IMR-90 (cell line): ENCODE results near the gene DPP6. TPM values are rescaled to one million over a fixed set of nuclear protein-coding genes. Genes with fewer than 3 reads are reported as not detected.

Experiments used
- ATAC-seq: fragments of 200-7000 bp; cut with Tn5 transposase; 2 replicates; pipeline ENCODE4 v1.9.1; 2020; ENCODE audit warnings: low read depth, mild to moderate bottlenecking, moderate library complexity
- BruUV-seq: library from RNA; stranded (reverse); fragments of 400-500 nt; replicated peaks from 2 replicates; lab custom pipeline; 2021; lab: Mats Ljungman, UMichigan
- CTCF ChIA-PET: fragments of 300-600 bp; formaldehyde crosslinking; extraction: SDS; loops from one replicate; lab custom pipeline; 2021; ENCODE audit warnings: antibody characterized with exemption; lab: Yijun Ruan, JAX
- POLR2A ChIA-PET: fragments of 300-600 bp; sonication (Branson Sonifier 250); formaldehyde crosslinking; loops from one replicate; lab custom pipeline; 2022; ENCODE audit warnings: antibody characterized with exemption; ENCODE audit not compliant: unreplicated experiment; lab: Charles Lee
- DNase-seq: peaks from one replicate; pipeline ENCODE4 v3.0.0; 2013
- H2AFZ ChIP-seq: replicated peaks from 2 replicates; pipeline ENCODE3; 2013; ENCODE audit warnings: low read length, mild to moderate bottlenecking; ENCODE audit not compliant: poor library complexity
- H2AK5ac ChIP-seq: 2 replicates; pipeline ENCODE4 v1.6.1; 2013; ENCODE audit warnings: low read depth, low read length, inconsistent platforms
- H2AK9ac ChIP-seq: replicated peaks from 2 replicates; pipeline ENCODE3; 2013; ENCODE audit warnings: mild to moderate bottlenecking, low read depth, low read length, moderate library complexity; ENCODE audit not compliant: poor library complexity
- H2BK120ac ChIP-seq: 2 replicates; pipeline ENCODE4 v1.6.1; 2013; ENCODE audit warnings: low read depth, low read length, inconsistent platforms
- H2BK15ac ChIP-seq: 3 replicates; pipeline ENCODE4 v1.6.1; 2013; ENCODE audit warnings: low read depth, low read length, inconsistent platforms
- H2BK20ac ChIP-seq: 2 replicates; pipeline ENCODE4 v1.6.1; 2013; ENCODE audit warnings: low read depth, mild to moderate bottlenecking, inconsistent platforms, low read length, moderate library complexity
- H2BK5ac ChIP-seq: 2 replicates; pipeline ENCODE4 v1.6.1; 2013; ENCODE audit warnings: mild to moderate bottlenecking, low read depth, low read length, inconsistent platforms; ENCODE audit not compliant: poor library complexity, severe bottlenecking
- H3K14ac ChIP-seq: replicated peaks from 2 replicates; pipeline ENCODE4 v1.6.1; 2013; ENCODE audit warnings: low read depth, low read length, inconsistent platforms
- H3K18ac ChIP-seq: 2 replicates; pipeline ENCODE4 v1.6.1; 2013; ENCODE audit warnings: low read depth, low read length, control low read depth
- H3K23ac ChIP-seq: 2 replicates; pipeline ENCODE4 v1.6.1; 2013; ENCODE audit warnings: low read depth, low read length, inconsistent platforms
- H3K27ac ChIP-seq: 2 replicates; pipeline ENCODE4 v1.5.1; 2013; ENCODE audit warnings: mild to moderate bottlenecking, control low read depth, low read length; ENCODE audit not compliant: insufficient read depth
- H3K27me3 ChIP-seq: 2 replicates; pipeline ENCODE4 v1.6.1; 2013; ENCODE audit warnings: low read length; ENCODE audit not compliant: control insufficient read depth, insufficient read depth
- H3K36me3 ChIP-seq: 2 replicates; pipeline ENCODE4 v1.6.1; 2013; ENCODE audit warnings: low read length, mixed read lengths; ENCODE audit not compliant: control insufficient read depth, insufficient read depth
- H3K4ac ChIP-seq: 2 replicates; pipeline ENCODE4 v1.6.1; 2013; ENCODE audit warnings: low read depth, low read length, inconsistent platforms
- H3K4me1 ChIP-seq: 2 replicates; pipeline ENCODE4 v1.6.1; 2013; ENCODE audit warnings: low read length, mixed read lengths; ENCODE audit not compliant: control insufficient read depth, insufficient read depth
- H3K4me2 ChIP-seq: 2 replicates; pipeline ENCODE4 v1.6.1; 2013; ENCODE audit warnings: low read depth, mild to moderate bottlenecking, control low read depth, low read length, moderate library complexity
- H3K4me3 ChIP-seq: 2 replicates; pipeline ENCODE4 v1.5.1; 2013; ENCODE audit warnings: low read depth, mild to moderate bottlenecking, control low read depth, low read length, moderate library complexity; ENCODE audit not compliant: insufficient read depth
- H3K56ac ChIP-seq: 2 replicates; pipeline ENCODE4 v1.6.1; 2013; ENCODE audit warnings: low read length, inconsistent platforms; ENCODE audit not compliant: insufficient read depth; ENCODE audit errors: extremely low read depth
- H3K79me1 ChIP-seq, 2 experiments: 2 replicates each; pipeline ENCODE4 v1.6.1; 2013; ENCODE audit warnings: low read length in 2 of 2, inconsistent platforms in 1 of 2, low read depth in 1 of 2
- H3K9ac ChIP-seq: 2 replicates; pipeline ENCODE4 v1.6.1; 2013; ENCODE audit warnings: low read depth, low read length, control low read depth
- H3K9me1 ChIP-seq: 2 replicates; pipeline ENCODE4 v1.6.1; 2013; ENCODE audit warnings: low read length, inconsistent platforms; ENCODE audit not compliant: insufficient read depth
- H3K9me3 ChIP-seq: 2 replicates; pipeline ENCODE4 v1.6.1; 2013; ENCODE audit warnings: low read length; ENCODE audit not compliant: control insufficient read depth, insufficient read depth
- H4K20me1 ChIP-seq: 2 replicates; pipeline ENCODE4 v1.6.1; 2013; ENCODE audit warnings: low read length, inconsistent platforms; ENCODE audit not compliant: insufficient read depth
- H4K5ac ChIP-seq: 2 replicates; pipeline ENCODE4 v1.6.1; 2013; ENCODE audit warnings: mild to moderate bottlenecking, low read depth, low read length, control low read depth
- H4K8ac ChIP-seq, 2 experiments: 2 replicates each; pipeline ENCODE4 v1.6.1; 2013; ENCODE audit warnings: low read depth in 2 of 2, low read length in 2 of 2, control low read depth in 1 of 2, inconsistent platforms in 1 of 2
- H4K91ac ChIP-seq: 2 replicates; pipeline ENCODE4 v1.6.1; 2013; ENCODE audit warnings: low read depth, low read length, inconsistent platforms; ENCODE audit not compliant: insufficient read depth
- NFE2L2 ChIP-seq: fragments of 150-350 bp; IDR thresholded peaks from 2 replicates; pipeline ENCODE4 v1.6.1; 2016; ENCODE audit warnings: low read depth, mild to moderate bottlenecking, low read length
- WGBS, 2 experiments: methylation state at CpG; one replicate each; pipeline versions ENCODE4 v1.1.5 to v1.1.7; 2013; ENCODE audit warnings: missing lambda C conversion rate in 2 of 2; ENCODE audit not compliant: insufficient read length in 1 of 2; ENCODE audit errors: extremely low coverage in 2 of 2; 5-methylcytosine and 5-hydroxymethylcytosine counted together
- dilution Hi-C: fragments of 300-500 bp; cut with HindIII; formaldehyde crosslinking; loops from one replicate; pipeline ENCODE4 v1.14.3; 2018; ENCODE audit warnings: low sequenced_read_pairs; ENCODE audit not compliant: unreplicated experiment
- in situ Hi-C: fragments of 300-500 bp; cut with MboI; formaldehyde crosslinking; loops from 3 replicates; pipeline ENCODE4 v1.14.3; 2019; ENCODE audit warnings: low sequenced_read_pairs, inconsistent platforms, mixed read lengths
- intact Hi-C: fragments of 100-400 bp; cut with micrococcal nuclease; formaldehyde crosslinking; loops from 2 replicates; pipeline ENCODE4 v1.10.0; 2022
- polyA plus RNA-seq, 3 experiments: library from polyadenylated mRNA; depleted of rRNA; stranded (reverse); fragments of >200 nt; gene quantifications; 2 replicates each; pipeline ENCODE4 v1.2.3, GENCODE V29; 2012; ENCODE audit warnings: low replicate concordance in 1 of 3
- total RNA-seq: library from RNA; depleted of rRNA; stranded (reverse); fragments of >200 nt; gene quantifications from 2 replicates; pipeline ENCODE4 v1.2.3, GENCODE V29; 2012

DPP6 gene
- total and polyA plus RNA-seq, 2 of the 4 experiments (the other 2 are of a cell fraction) = not detected

GRCh38 chr7:154574235-154574634 lies 522.0 kb downstream of the DPP6 start:
- Histone ChIP-seq H2BK20ac (no peak overlapping the region), H2AFZ (no peak overlapping the region), H3K14ac (no peak overlapping the region), H3K36me3 (no peaks in the 10 kb centered on the region), H3K9ac (no peak overlapping the region), H3K4me1 (no peaks in the 10 kb centered on the region), H3K56ac (no peak overlapping the region), H3K4ac (no peak overlapping the region), H3K9me1 (no peaks in the 10 kb centered on the region), H4K5ac (no peak overlapping the region), H2BK5ac (peak overlapping the region; percentile 97), H3K27ac (no peak overlapping the region), H2BK15ac (no peak overlapping the region), H3K4me2 (no peak overlapping the region), H3K18ac (no peak overlapping the region), H4K20me1 (no peaks in the 10 kb centered on the region), H3K79me1 (no peaks in the 10 kb centered on the region), H3K4me3 (no peak overlapping the region), H3K9me3 (peaks cover 41% of the 10 kb centered on the region), H2AK9ac (no peak overlapping the region), H3K23ac (no peak overlapping the region), H4K91ac (no peak overlapping the region), H2BK120ac (no peak overlapping the region), H2AK5ac (no peak overlapping the region), H3K27me3 (no peaks in the 10 kb centered on the region), H4K8ac (no peak overlapping the region)
- WGBS, 2 experiments = 79% methylated on average over 2 of the region's 2 CpGs; no CpG with 5 or more reads in 1 of the 2 experiments
- DNase-seq (no peak), ATAC-seq (no peak)
- in situ Hi-C loops = no loop called here
- ChIA-PET CTCF (no interaction called here), POLR2A (no interaction called here)
- dilution Hi-C loops = no loop called here
- TF ChIP-seq NFE2L2 = no peak
- no TSS peak for BruUV-seq
- intact Hi-C loops = no loop called here
